ENCODE results near the gene PPIL3.
"Not testable (repeated sequence)": the region's sequence is repeated elsewhere in the genome, so short reads cannot be mapped to it uniquely, and the experiment has no call there.

Gene PPIL3

GRCh38 chr2:200888704-200889625 lies at the start of gene PPIL3, which contains the start of gene NIF3L1:
PPIL3 (minus strand) TSS chr2:200889077; CDS start chr2:200887615, 1,462 bp downstream.
NIF3L1 (plus strand) TSS chr2:200889371; CDS start chr2:200891944, 2,573 bp downstream.
- DNase-seq (ENCODE audit: low spot score): peak; percentile 95

- peak; percentile 44 for DNase-seq (ENCODE audit: low spot score)
Measured at GRCh38 chr2:200930947-200931626, 42.2 kb upstream of the PPIL3 start.

- no peak for DNase-seq (ENCODE audit: low spot score)
Measured at GRCh38 chr2:200929334-200930249, 40.7 kb upstream of the PPIL3 start.

GRCh38 chr2:200922439-200922838 lies 33.6 kb upstream of the PPIL3 start:
- no peak for DNase-seq (ENCODE audit: low spot score)

- no peak for DNase-seq (ENCODE audit: low spot score)
Measured at GRCh38 chr2:200913654-200914053, 24.8 kb upstream of the PPIL3 start.

- no peak for DNase-seq (ENCODE audit: low spot score)
Measured at GRCh38 chr2:200909958-200910357, 21.1 kb upstream of the PPIL3 start.

GRCh38 chr2:200905618-200906296 lies 16.9 kb upstream of the PPIL3 start:
- DNase-seq (ENCODE audit: low spot score): peak; percentile 75

- DNase-seq (ENCODE audit: low spot score): peak; percentile 87
Measured at GRCh38 chr2:200901459-200902072, 12.7 kb upstream of the PPIL3 start.

GRCh38 chr2:200899482-200899881 lies 10.6 kb upstream of the PPIL3 start:
- no peak for DNase-seq (ENCODE audit: low spot score)

GRCh38 chr2:200881715-200882249 lies 7.1 kb downstream of the PPIL3 start:
- DNase-seq (ENCODE audit: low spot score): not testable (repeated sequence)

- no peak for DNase-seq (ENCODE audit: low spot score)
Measured at GRCh38 chr2:200878289-200878880, 10.5 kb downstream of the PPIL3 start.

GRCh38 chr2:200877443-200877842 lies 11.4 kb downstream of the PPIL3 start:
- no peak for DNase-seq (ENCODE audit: low spot score)

- no peak for DNase-seq (ENCODE audit: low spot score)
Measured at GRCh38 chr2:200873560-200873959, 15.3 kb downstream of the PPIL3 start.

GRCh38 chr2:200871151-200871550 lies 17.7 kb downstream of the PPIL3 start:
- no peak for DNase-seq (ENCODE audit: low spot score)

GRCh38 chr2:200869014-200869413 lies 19.9 kb downstream of the PPIL3 start:
- DNase-seq (ENCODE audit: low spot score): no peak

- DNase-seq (ENCODE audit: low spot score): peak; percentile 96
Measured at GRCh38 chr2:200864176-200865034, 24.5 kb downstream of the PPIL3 start, which contains the start of gene CLK1. CLK1 (minus strand) TSS chr2:200864658; CDS start chr2:200861862, 2,796 bp downstream.

- DNase-seq (ENCODE audit: low spot score): no peak
Measured at GRCh38 chr2:200863782-200864175, 25.1 kb downstream of the PPIL3 start.

- peak; percentile 57 for DNase-seq (ENCODE audit: low spot score)
Measured at GRCh38 chr2:200862532-200863000, 26.3 kb downstream of the PPIL3 start.

GRCh38 chr2:200861617-200862155 lies 27.2 kb downstream of the PPIL3 start:
- no peak for DNase-seq (ENCODE audit: low spot score)

Measured in hematopoietic multipotent progenitor cell treated with erythropoietin and hydrocortisone succinate and interleukin-3 and kit ligand, for 15 days (in vitro differentiated cells).